GM21737 (cell line): Measurements from ENCODE around the gene HIPK2.

Experiments
- ATAC-seq: cut with Tn5 transposase; IDR thresholded peaks from one replicate; pipeline ENCODE4 v1.9.1; 2021; ENCODE audit warnings: mild to moderate bottlenecking, moderate library complexity; ENCODE audit not compliant: unreplicated experiment

The HIPK2 gene

GRCh38 chr7:139601176-139601575 is 176.6 kb downstream of the HIPK2 start:
- ATAC-seq, result no peak

DNA sequence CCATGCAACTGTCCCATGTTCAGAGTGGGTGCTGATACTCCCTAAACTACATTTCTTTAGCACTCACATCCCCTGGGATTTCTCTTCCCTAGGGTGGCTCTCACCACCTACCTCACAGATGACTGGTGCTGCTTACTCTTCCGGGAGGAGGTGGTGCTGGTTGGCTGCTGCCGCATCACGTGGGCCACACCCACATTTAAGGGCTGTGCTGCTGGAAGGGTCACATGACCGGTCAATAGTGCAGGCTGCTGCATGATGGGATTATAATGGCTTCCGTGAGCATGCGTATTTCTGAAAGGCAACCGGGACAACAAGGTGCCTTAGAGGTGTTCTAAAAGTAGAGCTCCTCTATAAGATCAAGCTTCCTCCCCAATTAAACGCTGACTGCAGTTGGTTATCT is 177.5 kb downstream of the HIPK2 start:
- no peak for ATAC-seq

GRCh38 chr7:139598642-139599041 is 179.2 kb downstream of the HIPK2 start:
- ATAC-seq, result no peak

- ATAC-seq, result no peak
These were observed 180.8 kb downstream of the HIPK2 start for GRCh38 chr7:139597028-139597427.

DNA sequence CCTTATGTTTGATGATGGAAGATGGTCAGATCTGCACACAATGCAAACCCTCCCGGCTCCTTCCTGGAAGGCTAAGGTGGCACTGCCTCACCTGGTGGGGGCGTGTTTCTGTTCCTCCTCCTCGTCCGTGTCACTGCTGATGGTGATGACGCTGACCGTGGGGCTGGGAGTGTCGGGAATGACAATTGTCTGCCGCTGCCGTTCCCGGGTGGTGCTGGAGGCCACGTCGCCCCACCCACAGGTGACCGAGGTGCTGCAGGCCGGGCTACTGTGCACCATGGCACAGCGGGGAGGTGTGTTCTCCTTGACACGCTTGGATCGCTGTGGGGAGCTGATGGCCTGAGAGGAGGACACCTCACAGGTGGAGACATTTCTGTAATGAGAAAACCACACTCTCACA is 181.2 kb downstream of the HIPK2 start:
- no peak for ATAC-seq

GRCh38 chr7:139595806-139596205 is 182.0 kb downstream of the HIPK2 start:
- no peak for ATAC-seq

GRCh38 chr7:139594911-139595476 is 182.8 kb downstream of the HIPK2 start:
- no peak for ATAC-seq

GRCh38 chr7:139594090-139594489 is 183.7 kb downstream of the HIPK2 start:
- no peak for ATAC-seq

- no peak for ATAC-seq
These were observed 184.9 kb downstream of the HIPK2 start for GRCh38 chr7:139592801-139593461.

- no peak for ATAC-seq
These were observed 186.1 kb downstream of the HIPK2 start for GRCh38 chr7:139591550-139592195.

- ATAC-seq, result no peak
These were observed 188.3 kb downstream of the HIPK2 start for GRCh38 chr7:139589474-139589873.

GRCh38 chr7:139588632-139589031 is 189.2 kb downstream of the HIPK2 start:
- no peak for ATAC-seq

- ATAC-seq, result no peak
These were observed 190.3 kb downstream of the HIPK2 start for GRCh38 chr7:139587535-139587934.

GRCh38 chr7:139586286-139586685 is 191.5 kb downstream of the HIPK2 start:
- ATAC-seq, result no peak

DNA sequence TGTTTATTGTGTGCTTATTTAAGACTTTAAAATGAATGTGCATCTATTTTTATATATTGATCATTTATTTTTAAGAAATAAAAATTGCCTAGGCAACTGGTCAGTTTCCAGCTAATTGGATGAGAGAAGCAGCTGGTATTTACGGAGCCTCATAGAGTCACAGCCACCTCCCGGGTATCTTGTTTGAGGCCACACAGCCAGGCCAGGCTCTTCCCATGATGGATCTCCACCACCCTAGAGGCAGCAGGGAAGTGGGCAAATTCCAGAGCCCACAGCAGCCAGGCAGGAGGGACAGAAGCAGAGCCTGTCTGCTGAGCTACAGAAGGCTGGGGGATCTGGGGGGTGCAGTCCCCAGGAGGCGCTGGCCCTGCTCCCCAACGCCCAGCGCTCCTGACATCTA is 192.8 kb downstream of the HIPK2 start:
- no peak for ATAC-seq

DNA sequence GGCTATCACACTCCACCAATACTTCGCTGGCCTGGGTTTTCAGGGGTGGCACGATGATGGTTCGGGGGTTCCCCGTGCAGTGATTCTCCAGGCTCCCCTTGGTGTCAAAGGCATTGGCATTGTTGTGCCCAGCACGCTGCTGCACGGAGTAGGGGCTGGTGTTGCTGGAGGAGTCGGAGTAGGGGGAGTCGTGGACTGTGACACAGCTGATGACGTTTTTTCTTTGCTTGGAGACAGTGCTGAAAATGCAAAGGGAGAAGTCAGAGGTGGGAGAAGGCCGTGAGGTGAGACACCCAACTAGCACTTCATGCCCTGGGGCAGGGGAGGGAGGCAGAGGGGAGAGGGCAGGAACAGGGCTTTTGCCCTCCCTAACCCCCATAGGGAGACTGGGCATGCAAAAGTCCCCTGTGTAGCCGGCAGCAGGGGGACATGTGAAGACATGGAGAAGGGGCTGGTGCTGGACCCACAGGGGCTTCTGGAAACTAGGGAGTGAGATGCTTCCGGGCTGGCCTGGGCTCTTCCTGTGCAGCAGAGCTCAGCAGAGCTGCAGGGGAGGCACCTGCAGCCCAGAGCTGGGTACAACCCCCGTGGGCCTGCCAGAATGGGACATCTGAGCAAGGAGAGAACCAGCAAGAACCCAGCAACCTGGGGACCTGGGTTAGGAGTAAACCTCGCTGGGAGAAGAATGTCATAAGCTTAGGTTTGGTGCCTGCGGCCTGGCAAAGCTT is 193.8 kb downstream of the HIPK2 start:
- no peak for ATAC-seq

DNA sequence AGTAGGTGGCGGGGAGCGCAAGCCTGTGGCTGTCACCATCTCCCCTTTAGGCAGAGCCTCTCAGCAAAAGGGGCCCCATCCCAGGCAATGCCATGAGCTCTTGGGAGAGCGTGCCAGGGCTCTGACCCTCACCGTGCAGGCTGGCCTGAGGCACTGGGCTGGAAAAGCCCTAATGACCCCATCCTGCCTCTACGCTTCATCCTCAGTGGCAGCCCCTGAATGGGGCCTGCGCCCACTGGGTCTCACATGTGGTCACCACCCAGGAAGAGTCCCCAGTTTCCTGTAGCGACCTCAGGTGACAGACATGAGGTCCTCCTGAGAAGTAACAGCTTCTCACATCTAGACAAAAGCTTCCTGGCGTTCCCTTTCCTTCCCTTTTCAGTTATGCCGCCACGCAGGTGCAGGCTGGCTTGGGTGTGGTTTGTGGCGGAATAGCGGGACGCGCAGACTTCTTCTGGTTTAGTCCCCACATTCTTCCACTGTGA is 195.1 kb downstream of the HIPK2 start:
- no peak for ATAC-seq

- no peak for ATAC-seq
These were observed 195.6 kb downstream of the HIPK2 start for GRCh38 chr7:139582130-139582650.

DNA sequence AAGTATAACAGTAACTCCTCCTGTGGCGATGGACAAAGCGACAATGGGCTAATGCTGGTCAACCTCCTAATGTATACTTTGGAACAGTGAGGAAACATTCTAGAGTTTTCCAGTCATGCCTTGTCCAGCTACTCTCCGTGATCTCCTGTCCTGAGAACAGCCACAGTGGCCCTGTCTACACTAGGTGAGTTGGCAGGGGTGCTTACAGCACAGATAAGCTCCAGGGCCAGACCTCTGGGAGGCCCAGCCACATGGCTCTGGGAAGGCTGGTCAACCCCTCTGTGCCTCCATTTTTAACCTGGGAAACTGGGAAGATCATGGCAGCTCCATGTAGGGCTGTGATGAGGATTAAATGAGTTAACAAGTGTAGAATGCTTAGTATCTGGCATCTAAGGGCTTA is 197.4 kb downstream of the HIPK2 start:
- ATAC-seq, result no peak

- ATAC-seq, result no peak
These were observed 201.4 kb downstream of the HIPK2 start for GRCh38 chr7:139576179-139576973.

GRCh38 chr7:139575338-139575680 is 202.5 kb downstream of the HIPK2 start:
- no peak for ATAC-seq
